GM12875 (cell line): ENCODE results near the gene CSNK1E.
"Not testable (repeated sequence)": the region's sequence is repeated elsewhere in the genome, so short reads cannot be mapped to it uniquely, and the experiment has no call there.

Experiments
- H3K4me3 ChIP-seq: one replicate; pipeline ENCODE4 v1.5.1; 2011; ENCODE audit warnings: low read depth, low read length, control low read depth
- TF ChIP-seq, protein P1 (sequence below): IDR thresholded peaks from 2 replicates; pipeline ENCODE4 v1.5.1; 2011; ENCODE audit warnings: low read depth, mild to moderate bottlenecking, control low read depth, inconsistent platforms, low read length, moderate library complexity, borderline replicate concordance; ENCODE audit not compliant: insufficient read depth

Gene CSNK1E

DNA sequence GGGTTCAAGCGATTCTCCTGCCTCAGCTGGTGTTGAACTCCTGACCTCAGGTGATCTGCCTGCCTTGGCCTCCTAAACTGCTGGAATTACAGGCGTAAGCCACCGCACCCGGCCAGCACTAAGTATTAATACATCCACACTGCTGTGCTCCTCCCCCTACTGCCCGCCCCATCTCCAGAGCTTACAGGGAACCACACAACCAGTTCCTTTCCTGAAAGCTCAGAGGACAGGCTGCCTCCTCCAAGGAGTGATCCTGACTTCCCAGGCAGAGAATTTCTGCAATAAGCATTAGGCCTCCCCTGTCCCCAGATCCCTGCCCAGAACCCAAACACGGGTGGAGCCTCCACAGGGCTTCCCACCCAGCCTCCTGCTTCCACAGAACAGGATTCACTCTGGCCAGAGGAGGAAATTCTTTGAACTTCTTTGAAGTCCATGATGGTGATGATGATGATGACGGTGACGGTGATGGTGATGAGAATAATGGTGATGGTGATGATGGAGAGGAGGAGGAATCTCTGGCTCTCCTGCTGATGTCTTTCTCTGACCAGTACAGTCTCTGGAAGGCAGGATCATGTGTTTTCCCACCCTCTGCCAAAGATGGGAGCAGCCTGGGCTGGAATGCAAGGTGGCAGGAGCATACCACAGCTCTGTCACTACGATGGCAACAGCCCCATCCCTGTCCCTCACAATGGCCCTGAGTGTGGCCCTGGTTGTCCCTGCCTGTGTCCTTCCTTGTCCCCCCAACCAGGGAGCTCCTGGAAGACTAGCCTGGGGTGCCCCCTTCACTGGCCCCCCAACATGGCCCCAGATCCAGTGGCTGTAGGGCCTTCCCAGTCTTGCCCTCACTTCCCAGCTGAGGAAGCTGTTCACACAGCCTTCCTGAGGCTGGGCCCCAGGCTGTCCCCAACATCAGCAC, 33.5 kb upstream of the CSNK1E start:
- no peak overlapping the region for H3K4me3 ChIP-seq
- TF ChIP-seq, protein P1, sequence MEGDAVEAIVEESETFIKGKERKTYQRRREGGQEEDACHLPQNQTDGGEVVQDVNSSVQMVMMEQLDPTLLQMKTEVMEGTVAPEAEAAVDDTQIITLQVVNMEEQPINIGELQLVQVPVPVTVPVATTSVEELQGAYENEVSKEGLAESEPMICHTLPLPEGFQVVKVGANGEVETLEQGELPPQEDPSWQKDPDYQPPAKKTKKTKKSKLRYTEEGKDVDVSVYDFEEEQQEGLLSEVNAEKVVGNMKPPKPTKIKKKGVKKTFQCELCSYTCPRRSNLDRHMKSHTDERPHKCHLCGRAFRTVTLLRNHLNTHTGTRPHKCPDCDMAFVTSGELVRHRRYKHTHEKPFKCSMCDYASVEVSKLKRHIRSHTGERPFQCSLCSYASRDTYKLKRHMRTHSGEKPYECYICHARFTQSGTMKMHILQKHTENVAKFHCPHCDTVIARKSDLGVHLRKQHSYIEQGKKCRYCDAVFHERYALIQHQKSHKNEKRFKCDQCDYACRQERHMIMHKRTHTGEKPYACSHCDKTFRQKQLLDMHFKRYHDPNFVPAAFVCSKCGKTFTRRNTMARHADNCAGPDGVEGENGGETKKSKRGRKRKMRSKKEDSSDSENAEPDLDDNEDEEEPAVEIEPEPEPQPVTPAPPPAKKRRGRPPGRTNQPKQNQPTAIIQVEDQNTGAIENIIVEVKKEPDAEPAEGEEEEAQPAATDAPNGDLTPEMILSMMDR = no peak

DNA sequence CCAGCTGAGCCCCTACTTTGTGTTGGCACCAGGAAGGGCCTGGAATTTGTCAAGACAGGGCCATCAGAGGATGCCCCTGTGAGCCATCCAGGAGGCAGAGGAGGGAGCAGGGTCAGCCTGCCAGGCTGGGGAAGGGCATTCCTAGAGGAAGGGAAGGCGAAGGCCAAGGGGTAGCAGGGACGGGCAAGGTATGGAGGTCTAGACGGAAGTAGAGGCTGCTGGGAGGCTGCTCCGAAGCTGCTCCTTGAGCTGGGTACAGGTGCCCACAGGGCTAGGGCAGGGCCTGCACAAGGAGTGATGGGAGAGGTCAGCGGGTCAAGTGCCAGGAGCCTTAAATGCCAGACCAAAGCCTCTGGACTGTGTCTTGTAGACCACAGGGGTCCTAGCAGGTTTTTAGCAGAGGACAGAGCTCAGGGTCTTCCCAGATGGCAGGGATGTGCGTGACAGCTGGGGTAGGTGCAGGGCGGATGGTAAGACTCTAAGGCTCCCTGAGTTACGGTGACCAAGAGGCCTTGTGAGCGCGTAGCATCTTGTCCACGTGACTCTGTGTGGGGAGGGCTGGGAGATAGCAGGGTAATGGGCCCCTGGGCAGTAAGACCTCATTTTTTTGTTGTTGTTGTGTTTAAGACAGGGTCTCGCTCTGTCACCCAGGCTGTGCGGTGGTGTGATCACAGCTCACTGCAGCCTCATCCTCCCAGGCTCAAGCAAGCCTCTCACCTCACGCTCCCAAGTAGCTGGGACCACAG, 31.7 kb upstream of the CSNK1E start:
- no peak overlapping the region for H3K4me3 ChIP-seq
- TF ChIP-seq, protein P1 = no peak

DNA sequence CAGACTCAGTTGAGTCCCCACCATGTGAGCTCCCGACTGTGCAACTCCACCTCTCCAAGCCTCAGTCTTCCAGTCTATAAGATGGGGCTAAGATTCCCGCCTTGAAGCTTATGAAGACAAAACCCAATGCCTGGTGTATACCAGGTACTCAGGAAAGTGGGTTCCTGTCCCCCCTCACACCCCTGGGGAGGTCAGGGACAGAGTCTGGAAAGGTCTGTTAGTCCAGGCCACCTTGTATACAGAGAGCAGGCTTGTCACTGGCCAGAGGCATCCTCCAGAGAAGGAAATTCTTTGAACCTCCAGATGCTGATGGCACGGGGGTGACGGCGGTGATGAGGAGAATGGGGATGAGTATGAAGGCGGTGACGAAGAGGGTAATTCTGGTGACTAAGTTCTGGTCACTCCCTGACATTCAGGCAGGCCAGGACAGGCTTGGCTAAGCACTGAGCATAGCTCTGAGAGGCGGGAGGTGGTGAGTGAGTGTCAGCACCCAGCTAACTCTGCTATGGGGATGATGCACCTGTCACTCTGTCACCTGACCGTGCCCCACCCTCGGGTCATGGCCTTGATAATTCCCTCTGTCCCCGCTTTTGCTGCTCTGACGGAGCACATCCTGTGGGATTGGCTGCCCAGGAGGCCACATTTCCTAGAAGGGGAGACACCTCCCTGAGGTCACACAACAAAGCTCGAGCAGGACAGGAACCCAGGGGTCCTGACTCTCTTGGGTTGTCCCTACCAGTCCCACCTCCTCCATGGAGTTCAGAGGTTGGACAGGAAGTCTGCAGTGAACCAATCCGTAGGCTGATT, 30.9 kb upstream of the CSNK1E start:
- TF ChIP-seq, protein P1 = no peak
- no peak overlapping the region for H3K4me3 ChIP-seq

DNA sequence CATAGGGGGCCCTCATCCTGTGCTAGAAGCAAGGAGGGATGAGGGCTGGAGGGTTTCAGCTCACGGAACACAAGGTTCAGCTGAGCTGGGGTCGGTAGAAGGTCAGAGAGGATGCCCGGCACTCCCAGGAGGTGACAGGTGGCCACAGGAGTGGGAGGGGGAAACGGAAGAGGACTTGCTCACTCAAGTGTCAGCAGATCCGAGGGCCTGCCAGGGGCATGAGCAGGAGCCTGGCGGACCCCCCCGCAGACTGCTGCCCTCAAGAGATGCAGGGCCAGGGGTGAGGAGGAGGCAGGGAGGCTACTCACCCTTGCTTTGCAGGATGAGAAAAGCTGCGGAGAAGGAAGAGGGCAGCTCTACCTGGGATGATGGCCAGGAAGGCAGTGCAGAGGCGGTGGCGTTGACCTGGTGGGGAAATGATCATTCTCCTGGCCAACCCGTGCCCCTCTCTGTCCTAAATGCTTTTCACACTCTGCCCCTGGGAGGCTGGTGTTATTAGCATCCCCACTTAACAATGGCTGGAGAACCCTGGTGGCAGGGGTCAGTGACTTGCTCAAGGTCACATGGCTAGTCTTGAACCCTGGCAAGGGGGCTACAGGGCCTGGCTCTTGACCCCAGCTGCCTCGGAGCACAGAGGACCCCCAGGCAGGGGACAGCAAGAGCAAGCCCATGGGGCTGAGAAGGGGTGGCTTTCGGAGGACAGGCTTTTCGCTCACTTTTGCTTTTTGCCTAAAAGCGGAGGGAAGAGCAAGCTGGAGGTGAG, 30.1 kb upstream of the CSNK1E start:
- H3K4me3 ChIP-seq = no peak overlapping the region
- TF ChIP-seq, protein P1 = no peak

DNA sequence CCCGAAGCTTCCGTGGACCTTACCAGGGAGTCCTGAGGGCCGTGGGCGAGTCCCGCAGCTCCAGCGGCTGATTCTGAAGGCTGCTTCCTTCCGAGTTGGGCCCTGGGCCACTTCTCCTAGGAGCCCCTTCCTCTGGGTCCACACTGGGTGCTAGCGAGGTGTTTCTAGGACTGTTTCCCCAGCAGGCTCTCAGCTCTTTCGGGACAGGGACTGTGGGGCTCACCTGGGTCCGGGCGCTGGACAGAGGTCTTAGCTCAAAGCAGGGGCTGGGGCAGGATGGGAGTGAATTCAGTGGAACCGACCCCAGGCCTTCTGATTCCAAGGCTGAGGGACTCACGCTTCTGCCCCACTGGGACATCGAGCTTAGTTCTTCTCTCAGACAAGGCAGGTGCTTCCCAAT, 29.3 kb upstream of the CSNK1E start:
- TF ChIP-seq, protein P1 = no peak
- H3K4me3 ChIP-seq = no peak overlapping the region

DNA sequence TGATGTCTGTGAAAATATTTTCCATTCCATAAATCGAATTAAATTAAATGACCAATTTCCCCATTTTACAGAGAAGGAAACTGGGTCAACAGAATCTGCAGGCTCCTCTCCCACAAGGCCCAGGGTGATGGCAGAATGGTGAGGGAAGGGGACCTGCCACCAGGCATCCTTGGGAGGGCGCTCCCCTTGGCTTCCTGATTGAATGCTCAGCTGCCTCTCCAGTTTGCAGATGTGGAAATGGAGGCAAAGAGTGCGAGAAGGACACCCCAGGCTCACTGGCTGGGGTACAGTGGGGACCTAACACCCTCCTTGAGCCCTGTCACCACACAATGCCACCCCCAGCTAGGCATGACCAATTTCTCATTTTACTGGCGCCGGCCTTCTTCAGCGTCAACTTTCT, 28.5 kb upstream of the CSNK1E start:
- H3K4me3 ChIP-seq = no peak overlapping the region
- TF ChIP-seq, protein P1 = no peak

DNA sequence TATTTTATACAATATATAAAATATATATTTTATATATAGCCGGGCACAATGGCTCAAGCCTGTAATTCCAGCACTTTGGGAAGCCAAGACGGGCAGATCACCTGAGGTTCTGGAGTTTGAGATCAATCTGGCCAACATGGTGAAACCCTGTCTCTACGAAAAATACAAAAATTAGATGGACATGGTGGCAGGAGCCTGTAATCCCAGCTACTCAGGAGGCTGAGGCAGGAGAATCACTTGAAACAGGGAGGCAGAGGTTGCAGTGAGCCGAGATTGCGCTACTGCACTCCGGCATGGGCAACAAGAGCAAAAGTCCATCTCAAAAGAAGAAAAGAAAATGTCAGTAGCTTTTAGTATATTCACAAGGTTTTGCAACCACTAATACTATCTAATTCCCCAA, 22.7 kb upstream of the CSNK1E start:
- H3K4me3 ChIP-seq = not testable (repeated sequence)
